Large intestine (tissue), 3 donors: Measurements from ENCODE around the gene GRIN2D. TPM values are rescaled to one million over a fixed set of nuclear protein-coding genes. Genes with fewer than 3 reads are reported as not detected.
"Not testable (repeated sequence)": the region's sequence is repeated elsewhere in the genome, so short reads cannot be mapped to it uniquely, and the experiment has no call there.

Experiments
- DNase-seq, 2 donors: peaks; one replicate each; pipeline versions ENCODE4 v3.0.0 to v3.0.0-alpha.2; 2013
- H3K27ac ChIP-seq: one replicate; pipeline ENCODE4 v1.5.1; 2013; ENCODE audit warnings: low read length
- H3K27me3 ChIP-seq: 2 replicates; pipeline ENCODE4 v1.6.1; 2013; ENCODE audit warnings: low read length; ENCODE audit not compliant: control insufficient read depth, insufficient read depth
- H3K36me3 ChIP-seq: 2 replicates; pipeline ENCODE4 v1.6.1; 2013; ENCODE audit warnings: low read length; ENCODE audit not compliant: control insufficient read depth, insufficient read depth
- H3K4me1 ChIP-seq: one replicate; pipeline ENCODE4 v1.6.1; 2013; ENCODE audit warnings: low read length; ENCODE audit not compliant: control insufficient read depth, insufficient read depth
- H3K4me3 ChIP-seq: one replicate; pipeline ENCODE4 v1.5.1; 2013; ENCODE audit warnings: low read length
- H3K9me3 ChIP-seq: one replicate; pipeline ENCODE4 v1.6.1; 2013; ENCODE audit warnings: mild to moderate bottlenecking, low read depth, low read length, moderate library complexity; ENCODE audit not compliant: control insufficient read depth
- WGBS: methylation state at CpG from one replicate; pipeline ENCODE4 v1.1.5; 2013; ENCODE audit warnings: low lambda C conversion rate; ENCODE audit not compliant: insufficient coverage; 5-methylcytosine and 5-hydroxymethylcytosine counted together
- polyA plus RNA-seq: library from polyadenylated mRNA; unstranded; fragments of 120-200 nt; gene quantifications from one replicate; pipeline ENCODE4 v1.2.1, GENCODE V29; 2013

The GRIN2D gene
- polyA plus RNA-seq, 1 donor = 0.48 TPM

GRCh38 chr19:48390188-48391099 lies 3.0 kb upstream of the GRIN2D start:
- Histone ChIP-seq H3K9me3 (peaks cover 8% of the 10 kb centered on the region), H3K4me3 (peak overlapping the region; percentile 88), H3K4me1 (peaks cover 12% of the 10 kb centered on the region), H3K27ac (peak overlapping the region; percentile 89), H3K36me3 (peaks cover 30% of the 10 kb centered on the region), H3K27me3 (peaks cover 34% of the 10 kb centered on the region)
- DNase-seq = peak; percentile 60 to 85
- no CpG with 5 or more reads among the region's 24 CpGs for WGBS

- no CpG with 5 or more reads among the region's 42 CpGs for WGBS
- peak; percentile 67 to 81 for DNase-seq
- Histone ChIP-seq H3K4me1 (peaks cover 19% of the 10 kb centered on the region), H3K9me3 (peaks cover 8% of the 10 kb centered on the region), H3K4me3 (peak within 1 kb of the TSS; percentile 88), H3K27ac (peak within 1 kb of the TSS; percentile 89), H3K27me3 (peaks cover 43% of the 10 kb centered on the region), H3K36me3 (peaks cover 22% of the 10 kb centered on the region)
Observed at GRCh38 chr19:48391100-48392005, 2.1 kb upstream of the GRIN2D start, which contains the start of gene KDELR1. Gene KDELR1, minus strand, starts transcription at chr19:48391551. Its CDS starts 193 bp downstream, at chr19:48391358.

GRCh38 chr19:48392006-48392344 lies 1.5 kb upstream of the GRIN2D start:
- not testable (repeated sequence) for H3K9me3 ChIP-seq, H3K4me3 ChIP-seq, DNase-seq, H3K27ac ChIP-seq
- Histone ChIP-seq H3K27me3 (peaks cover 49% of the 10 kb centered on the region), H3K36me3 (peaks cover 17% of the 10 kb centered on the region), H3K4me1 (peaks cover 20% of the 10 kb centered on the region)
- WGBS = no CpG with 5 or more reads among the region's 1 CpG

- Histone ChIP-seq H3K36me3 (peaks cover 8% of the 10 kb centered on the region), H3K27ac (no peak overlapping the region), H3K4me1 (peaks cover 25% of the 10 kb centered on the region), H3K4me3 (no peak overlapping the region), H3K27me3 (peaks cover 59% of the 10 kb centered on the region), H3K9me3 (peaks cover 8% of the 10 kb centered on the region)
- no peak for DNase-seq
- no CpG with 5 or more reads among the region's 15 CpGs for WGBS
Observed at GRCh38 chr19:48392860-48393558, 459 bp upstream of the GRIN2D start.

- WGBS = no CpG with 5 or more reads among the region's 38 CpGs
- Histone ChIP-seq H3K27ac (no peak overlapping the region), H3K4me3 (no peak overlapping the region), H3K4me1 (peaks cover 27% of the 10 kb centered on the region), H3K27me3 (peaks cover 61% of the 10 kb centered on the region), H3K9me3 (peaks cover 15% of the 10 kb centered on the region), H3K36me3 (no peaks in the 10 kb centered on the region)
- DNase-seq = no peak
Observed at GRCh38 chr19:48394331-48395169, 1.1 kb downstream of the GRIN2D start.

GRCh38 chr19:48395170-48395455 lies 1.6 kb downstream of the GRIN2D start:
- Histone ChIP-seq H3K4me1 (peaks cover 27% of the 10 kb centered on the region), H3K27ac (no peak overlapping the region), H3K27me3 (peaks cover 61% of the 10 kb centered on the region), H3K4me3 (no peak overlapping the region), H3K36me3 (no peaks in the 10 kb centered on the region), H3K9me3 (peaks cover 16% of the 10 kb centered on the region)
- no CpG with 5 or more reads among the region's 6 CpGs for WGBS
- DNase-seq = no peak

- H3K27me3 ChIP-seq = peaks cover 61% of the 10 kb centered on the region
- peaks cover 27% of the 10 kb centered on the region for H3K4me1 ChIP-seq
- H3K4me3 ChIP-seq = no peak overlapping the region
- H3K9me3 ChIP-seq = peaks cover 16% of the 10 kb centered on the region
- no CpG with 5 or more reads among the region's 9 CpGs for WGBS
- DNase-seq = no peak
- H3K27ac ChIP-seq = no peak overlapping the region
- H3K36me3 ChIP-seq = no peaks in the 10 kb centered on the region
Observed at GRCh38 chr19:48395499-48395898, 2.0 kb downstream of the GRIN2D start.

- no CpG with 5 or more reads among the region's 24 CpGs for WGBS
- H3K36me3 ChIP-seq = no peaks in the 10 kb centered on the region
- H3K4me3 ChIP-seq = no peak overlapping the region
- peaks cover 16% of the 10 kb centered on the region for H3K9me3 ChIP-seq
- H3K4me1 ChIP-seq = peaks cover 27% of the 10 kb centered on the region
- peak in 1 of 2 donors; percentile 54 for DNase-seq
- H3K27me3 ChIP-seq = peaks cover 61% of the 10 kb centered on the region
- no peak overlapping the region for H3K27ac ChIP-seq
Observed at GRCh38 chr19:48396016-48396823, 2.8 kb downstream of the GRIN2D start.

- H3K27ac ChIP-seq = no peak overlapping the region
- H3K36me3 ChIP-seq = no peaks in the 10 kb centered on the region
- no peak for DNase-seq
- no peak overlapping the region for H3K4me3 ChIP-seq
- peaks cover 16% of the 10 kb centered on the region for H3K9me3 ChIP-seq
- peaks cover 27% of the 10 kb centered on the region for H3K4me1 ChIP-seq
- H3K27me3 ChIP-seq = peaks cover 61% of the 10 kb centered on the region
- no CpG with 5 or more reads among the region's 2 CpGs for WGBS
Observed at GRCh38 chr19:48396824-48397176, 3.3 kb downstream of the GRIN2D start.
